ENCODE results near the gene GAK. TPM values are rescaled to one million over a fixed set of nuclear protein-coding genes. Genes with fewer than 3 reads are reported as not detected.

Gene GAK
- total and polyA plus RNA-seq, 2 experiments from 2014 or later = 59.8 to 144 TPM

- no peaks in the 10 kb centered on the region for H3K4me1 ChIP-seq (ENCODE audit: low read depth)
- H3K9me3 ChIP-seq (ENCODE audit: low read depth) = no peaks in the 10 kb centered on the region
- DNase-seq (ENCODE audit: low read depth in 1 of 2, low spot score in 1 of 2) = no peak
- H3K27me3 ChIP-seq = peaks cover 18% of the 10 kb centered on the region
- no peak for TF ChIP-seq CTCF (IDR thresholded peaks at IDR 0.05; ENCODE audit: low read depth, low read length)
- H3K4me3 ChIP-seq = no peak overlapping the region
- no peaks in the 10 kb centered on the region for H3K36me3 ChIP-seq
- no peak overlapping the region for H3K27ac ChIP-seq
Observed at GRCh38 chr4:832536-832935, 99.6 kb downstream of the GAK start.

- DNase-seq (ENCODE audit: low read depth in 1 of 2, low spot score in 1 of 2) = no peak
- Histone ChIP-seq H3K36me3 (no peaks in the 10 kb centered on the region), H3K4me1 (ENCODE audit: low read depth) (no peaks in the 10 kb centered on the region), H3K9me3 (ENCODE audit: low read depth) (no peaks in the 10 kb centered on the region), H3K27ac (no peak overlapping the region), H3K27me3 (peaks cover 22% of the 10 kb centered on the region), H3K4me3 (no peak overlapping the region)
- TF ChIP-seq CTCF (IDR thresholded peaks at IDR 0.05; ENCODE audit: low read depth, low read length) = no peak
Observed at GRCh38 chr4:832108-832507, 100.0 kb downstream of the GAK start.

- H3K9me3 ChIP-seq (ENCODE audit: low read depth) = no peaks in the 10 kb centered on the region
- no peak for DNase-seq (ENCODE audit: low read depth in 1 of 2, low spot score in 1 of 2)
- H3K4me1 ChIP-seq (ENCODE audit: low read depth) = no peaks in the 10 kb centered on the region
- no peak for TF ChIP-seq CTCF (IDR thresholded peaks at IDR 0.05; ENCODE audit: low read depth, low read length)
- no peak overlapping the region for H3K27ac ChIP-seq
- H3K36me3 ChIP-seq = no peaks in the 10 kb centered on the region
- peaks cover 29% of the 10 kb centered on the region for H3K27me3 ChIP-seq
- no peak overlapping the region for H3K4me3 ChIP-seq
Observed at GRCh38 chr4:831483-831805, 100.7 kb downstream of the GAK start.

- H3K27me3 ChIP-seq = peaks cover 31% of the 10 kb centered on the region
- no peaks in the 10 kb centered on the region for H3K36me3 ChIP-seq
- H3K4me3 ChIP-seq = no peak overlapping the region
- H3K4me1 ChIP-seq (ENCODE audit: low read depth) = no peaks in the 10 kb centered on the region
- H3K9me3 ChIP-seq (ENCODE audit: low read depth) = no peaks in the 10 kb centered on the region
- no peak for TF ChIP-seq CTCF (IDR thresholded peaks at IDR 0.05; ENCODE audit: low read depth, low read length)
- H3K27ac ChIP-seq = no peak overlapping the region
- no peak for DNase-seq (ENCODE audit: low read depth in 1 of 2, low spot score in 1 of 2)
Observed at GRCh38 chr4:830601-831482, 101.3 kb downstream of the GAK start.

DNA sequence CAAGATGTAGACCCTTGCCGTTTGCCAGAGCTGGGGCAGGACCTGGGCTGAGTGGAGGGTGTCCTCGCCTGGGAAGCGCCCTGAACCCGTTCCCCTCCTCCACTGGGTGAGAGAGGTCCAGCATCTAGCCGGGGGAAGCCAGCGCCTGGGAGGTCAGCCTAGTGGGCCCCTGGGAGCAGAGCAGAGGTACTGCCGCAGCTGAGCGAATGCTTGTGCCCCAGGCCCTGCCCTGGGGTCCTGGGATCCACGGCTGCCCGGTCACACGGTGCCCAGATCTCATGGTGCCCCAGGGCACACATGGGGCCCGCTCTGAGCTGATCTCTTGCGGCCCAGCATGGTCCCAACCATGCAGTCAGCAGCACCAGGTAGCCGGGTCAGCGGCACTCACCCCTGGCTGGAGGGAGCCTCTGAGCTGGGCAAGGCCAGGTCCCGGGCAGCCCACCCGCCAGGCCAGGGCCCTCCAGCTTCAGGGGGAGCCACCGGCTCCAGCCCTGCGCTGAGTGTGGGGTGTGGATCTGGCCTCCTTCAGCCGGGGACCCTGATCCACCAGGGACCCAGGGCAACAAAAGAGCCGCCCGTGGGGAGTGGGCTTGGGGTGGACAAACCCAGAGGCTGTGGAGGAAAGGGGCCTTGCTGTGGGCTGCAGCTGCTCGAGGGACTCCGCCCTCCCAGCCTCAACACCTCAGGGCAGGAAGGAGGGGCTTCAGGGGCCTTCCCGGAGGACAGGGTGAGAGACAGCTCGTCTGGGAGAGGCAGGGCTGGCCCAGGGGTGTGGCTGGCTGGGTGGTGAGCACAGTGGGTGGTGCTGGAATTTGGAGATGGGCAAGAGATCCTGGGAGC is 102.1 kb downstream of the GAK start:
- DNase-seq (ENCODE audit: low read depth in 1 of 2, low spot score in 1 of 2) = no peak
- Histone ChIP-seq H3K4me1 (ENCODE audit: low read depth) (no peaks in the 10 kb centered on the region), H3K27me3 (peaks cover 40% of the 10 kb centered on the region), H3K27ac (no peak overlapping the region), H3K36me3 (no peaks in the 10 kb centered on the region), H3K4me3 (no peak overlapping the region), H3K9me3 (ENCODE audit: low read depth) (no peaks in the 10 kb centered on the region)
- TF ChIP-seq CTCF (IDR thresholded peaks at IDR 0.05; ENCODE audit: low read depth, low read length) = no peak

All from cardiac muscle cell (in vitro differentiated cells and primary cell).